ENCODE results near the gene PGAM4.
"Not testable (repeated sequence)": the region's sequence is repeated elsewhere in the genome, so short reads cannot be mapped to it uniquely, and the experiment has no call there.

PGAM4 gene

DNA sequence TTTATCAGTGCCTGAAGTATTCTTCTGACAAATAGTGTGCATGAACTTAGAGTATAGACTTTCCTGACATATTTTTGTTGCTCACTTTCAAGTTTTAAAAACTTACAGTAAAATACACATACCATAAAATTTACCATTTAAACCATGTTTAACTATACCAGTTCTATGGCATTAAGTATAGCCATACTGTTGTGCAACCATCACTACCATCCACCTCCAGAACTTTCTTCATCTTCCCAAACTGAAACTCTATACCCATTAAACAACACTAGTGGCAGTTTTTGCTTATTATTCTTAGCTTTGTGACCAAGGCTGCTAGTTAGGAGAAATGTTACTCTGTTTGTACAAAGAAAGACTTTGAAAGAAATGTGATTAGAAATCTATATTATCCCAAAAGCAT, 33.1 kb downstream of the PGAM4 start:
- H3K27me3 ChIP-seq (ENCODE audit: control insufficient read depth in 2 of 2, insufficient read depth in 2 of 2, low read length in 2 of 2), result no peaks in the 10 kb centered on the region
- H3K27ac ChIP-seq (ENCODE audit: low read depth in 2 of 2, low read length in 2 of 2), result no peak overlapping the region
- no peaks in the 10 kb centered on the region for H3K9me3 ChIP-seq (ENCODE audit: control insufficient read depth in 2 of 2, low read length in 2 of 2)
- no peak overlapping the region for H3K4me3 ChIP-seq (ENCODE audit: low read length in 2 of 2)
- no peaks in the 10 kb centered on the region for H3K4me1 ChIP-seq (ENCODE audit: control insufficient read depth in 2 of 2, insufficient read depth in 2 of 2, low read length in 2 of 2)
- no peaks in the 10 kb centered on the region for H3K36me3 ChIP-seq (ENCODE audit: control insufficient read depth in 2 of 2, insufficient read depth in 2 of 2, low read length in 2 of 2)
- no peak overlapping the region for H3K9ac ChIP-seq (ENCODE audit: low read depth in 1 of 2, low read length in 2 of 2)

- no peaks in the 10 kb centered on the region for H3K36me3 ChIP-seq (ENCODE audit: control insufficient read depth in 2 of 2, insufficient read depth in 2 of 2, low read length in 2 of 2)
- H3K9ac ChIP-seq (ENCODE audit: low read depth in 1 of 2, low read length in 2 of 2), result no peak overlapping the region
- H3K9me3 ChIP-seq (ENCODE audit: control insufficient read depth in 2 of 2, low read length in 2 of 2), result no peaks in the 10 kb centered on the region
- H3K27ac ChIP-seq (ENCODE audit: low read depth in 2 of 2, low read length in 2 of 2), result no peak overlapping the region
- H3K4me1 ChIP-seq (ENCODE audit: control insufficient read depth in 2 of 2, insufficient read depth in 2 of 2, low read length in 2 of 2), result no peaks in the 10 kb centered on the region
- H3K27me3 ChIP-seq (ENCODE audit: control insufficient read depth in 2 of 2, insufficient read depth in 2 of 2, low read length in 2 of 2), result no peaks in the 10 kb centered on the region
- no peak overlapping the region for H3K4me3 ChIP-seq (ENCODE audit: low read length in 2 of 2)
Observed at GRCh38 chrX:77935886-77936285, 33.6 kb downstream of the PGAM4 start.

DNA sequence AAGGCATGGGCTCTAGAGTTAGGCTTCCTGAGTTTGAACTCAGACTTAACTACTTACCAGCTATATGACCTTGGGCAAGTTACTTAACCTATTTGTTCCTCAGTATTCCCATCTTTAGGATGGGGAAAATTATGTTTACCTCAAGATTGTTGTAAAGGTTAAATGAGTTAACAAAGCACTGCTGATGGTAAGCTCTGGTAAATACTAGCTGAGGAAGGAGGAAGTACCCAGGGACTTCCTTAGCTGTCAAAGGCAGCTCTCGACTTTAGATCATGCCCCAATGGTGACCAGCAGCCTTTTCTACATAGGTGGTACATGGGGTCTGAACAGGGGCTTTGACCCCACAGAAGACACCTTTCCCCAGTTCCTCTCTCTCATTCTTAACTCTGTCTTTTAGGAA, 38.9 kb downstream of the PGAM4 start:
- Histone ChIP-seq H3K36me3 (ENCODE audit: control insufficient read depth in 2 of 2, insufficient read depth in 2 of 2, low read length in 2 of 2) (no peaks in the 10 kb centered on the region), H3K4me1 (ENCODE audit: control insufficient read depth in 2 of 2, insufficient read depth in 2 of 2, low read length in 2 of 2) (no peaks in the 10 kb centered on the region), H3K27ac (ENCODE audit: low read depth in 2 of 2, low read length in 2 of 2) (no peak overlapping the region), H3K4me3 (ENCODE audit: low read length in 2 of 2) (no peak overlapping the region), H3K9ac (ENCODE audit: low read depth in 1 of 2, low read length in 2 of 2) (no peak overlapping the region), H3K9me3 (ENCODE audit: control insufficient read depth in 2 of 2, low read length in 2 of 2) (no peaks in the 10 kb centered on the region), H3K27me3 (ENCODE audit: control insufficient read depth in 2 of 2, insufficient read depth in 2 of 2, low read length in 2 of 2) (no peaks in the 10 kb centered on the region)

- Histone ChIP-seq H3K36me3 (ENCODE audit: control insufficient read depth in 2 of 2, insufficient read depth in 2 of 2, low read length in 2 of 2) (no peaks in the 10 kb centered on the region), H3K9me3 (ENCODE audit: control insufficient read depth in 2 of 2, low read length in 2 of 2) (no peaks in the 10 kb centered on the region), H3K4me1 (ENCODE audit: control insufficient read depth in 2 of 2, insufficient read depth in 2 of 2, low read length in 2 of 2) (peaks cover 0 to 2% of the 10 kb centered on the region in 2 donors), H3K27ac (ENCODE audit: low read depth in 2 of 2, low read length in 2 of 2) (no peak overlapping the region), H3K9ac (ENCODE audit: low read depth in 1 of 2, low read length in 2 of 2) (no peak overlapping the region), H3K4me3 (ENCODE audit: low read length in 2 of 2) (no peak overlapping the region), H3K27me3 (ENCODE audit: control insufficient read depth in 2 of 2, insufficient read depth in 2 of 2, low read length in 2 of 2) (no peaks in the 10 kb centered on the region)
Observed at GRCh38 chrX:77925764-77926163, 43.7 kb downstream of the PGAM4 start.

- H3K4me1 ChIP-seq (ENCODE audit: control insufficient read depth in 2 of 2, insufficient read depth in 2 of 2, low read length in 2 of 2), result peaks cover 0 to 2% of the 10 kb centered on the region in 2 donors
- no peak overlapping the region for H3K9ac ChIP-seq (ENCODE audit: low read depth in 1 of 2, low read length in 2 of 2)
- H3K9me3 ChIP-seq (ENCODE audit: control insufficient read depth in 2 of 2, low read length in 2 of 2), result no peaks in the 10 kb centered on the region
- H3K27ac ChIP-seq (ENCODE audit: low read depth in 2 of 2, low read length in 2 of 2), result no peak overlapping the region
- no peaks in the 10 kb centered on the region for H3K27me3 ChIP-seq (ENCODE audit: control insufficient read depth in 2 of 2, insufficient read depth in 2 of 2, low read length in 2 of 2)
- H3K36me3 ChIP-seq (ENCODE audit: control insufficient read depth in 2 of 2, insufficient read depth in 2 of 2, low read length in 2 of 2), result no peaks in the 10 kb centered on the region
- no peak overlapping the region for H3K4me3 ChIP-seq (ENCODE audit: low read length in 2 of 2)
Observed at GRCh38 chrX:77924320-77924859, 45.0 kb downstream of the PGAM4 start.

- Histone ChIP-seq H3K36me3 (ENCODE audit: control insufficient read depth in 2 of 2, insufficient read depth in 2 of 2, low read length in 2 of 2) (no peaks in the 10 kb centered on the region), H3K27ac (ENCODE audit: low read depth in 2 of 2, low read length in 2 of 2) (no peak overlapping the region), H3K27me3 (ENCODE audit: control insufficient read depth in 2 of 2, insufficient read depth in 2 of 2, low read length in 2 of 2) (no peaks in the 10 kb centered on the region), H3K9ac (ENCODE audit: low read depth in 1 of 2, low read length in 2 of 2) (no peak overlapping the region), H3K4me3 (ENCODE audit: low read length in 2 of 2) (no peak overlapping the region), H3K4me1 (ENCODE audit: control insufficient read depth in 2 of 2, insufficient read depth in 2 of 2, low read length in 2 of 2) (peaks cover 2 to 4% of the 10 kb centered on the region in 2 donors), H3K9me3 (ENCODE audit: control insufficient read depth in 2 of 2, low read length in 2 of 2) (no peaks in the 10 kb centered on the region)
Observed at GRCh38 chrX:77922787-77923186, 46.7 kb downstream of the PGAM4 start.

DNA sequence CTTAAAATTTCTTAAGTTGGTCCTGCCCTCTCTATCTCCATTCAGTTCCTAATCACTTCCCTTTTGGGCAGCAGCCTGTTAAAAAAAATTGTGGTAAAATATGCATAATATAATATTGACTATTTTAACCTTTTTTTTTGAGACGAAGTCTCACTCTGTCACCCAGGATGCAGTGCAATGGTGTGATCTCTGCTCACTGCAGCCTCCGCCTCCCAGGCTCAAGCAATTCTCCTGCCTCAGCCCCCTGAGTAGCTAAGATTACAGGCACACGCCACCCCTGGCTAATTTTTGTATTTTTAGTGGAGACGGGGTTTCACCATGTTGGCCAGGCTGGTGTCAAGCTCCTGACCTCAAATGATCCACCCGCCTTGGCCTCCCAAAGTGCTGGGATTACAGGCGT, 50.1 kb downstream of the PGAM4 start:
- not testable (repeated sequence) for H3K9ac ChIP-seq (ENCODE audit: low read depth in 1 of 2, low read length in 2 of 2); H3K9me3 ChIP-seq (ENCODE audit: control insufficient read depth in 2 of 2, low read length in 2 of 2); H3K4me1 ChIP-seq (ENCODE audit: control insufficient read depth in 2 of 2, insufficient read depth in 2 of 2, low read length in 2 of 2); H3K27me3 ChIP-seq (ENCODE audit: control insufficient read depth in 2 of 2, insufficient read depth in 2 of 2, low read length in 2 of 2); H3K4me3 ChIP-seq (ENCODE audit: low read length in 2 of 2); H3K27ac ChIP-seq (ENCODE audit: low read depth in 2 of 2, low read length in 2 of 2); H3K36me3 ChIP-seq (ENCODE audit: control insufficient read depth in 2 of 2, insufficient read depth in 2 of 2, low read length in 2 of 2)

DNA sequence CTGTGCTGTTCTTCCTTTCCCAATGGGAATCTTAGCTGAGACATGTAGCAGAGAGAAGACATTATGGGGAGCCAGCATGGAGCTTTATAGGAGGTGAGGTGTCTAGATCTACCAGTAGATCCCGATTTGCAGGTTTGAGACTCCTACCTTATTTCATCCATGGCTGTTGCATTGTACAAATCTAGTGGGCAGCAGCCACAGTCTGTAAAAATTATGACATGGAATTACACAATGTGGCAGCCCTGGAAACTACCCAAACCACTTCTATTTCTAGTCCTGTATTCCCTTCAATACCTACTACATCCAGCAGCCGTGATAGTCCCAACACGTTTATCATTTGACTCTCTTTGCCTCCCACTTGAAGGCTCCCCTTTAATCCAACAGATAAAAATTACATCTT, 50.9 kb downstream of the PGAM4 start:
- Histone ChIP-seq H3K27ac (ENCODE audit: low read depth in 2 of 2, low read length in 2 of 2) (no peak overlapping the region), H3K36me3 (ENCODE audit: control insufficient read depth in 2 of 2, insufficient read depth in 2 of 2, low read length in 2 of 2) (no peaks in the 10 kb centered on the region), H3K27me3 (ENCODE audit: control insufficient read depth in 2 of 2, insufficient read depth in 2 of 2, low read length in 2 of 2) (no peaks in the 10 kb centered on the region), H3K4me3 (ENCODE audit: low read length in 2 of 2) (no peak overlapping the region), H3K4me1 (ENCODE audit: control insufficient read depth in 2 of 2, insufficient read depth in 2 of 2, low read length in 2 of 2) (peaks cover 0 to 4% of the 10 kb centered on the region in 2 donors), H3K9ac (ENCODE audit: low read depth in 1 of 2, low read length in 2 of 2) (no peak overlapping the region), H3K9me3 (ENCODE audit: control insufficient read depth in 2 of 2, low read length in 2 of 2) (no peaks in the 10 kb centered on the region)
